Hepatocyte (in vitro differentiated cells): ENCODE results near the gene SEC61A2. TPM values are rescaled to one million over a fixed set of nuclear protein-coding genes. Genes with fewer than 3 reads are reported as not detected.

ENCODE experiments used
- DNase-seq: peaks from one replicate; pipeline ENCODE4 v3.0.0-alpha.2; 2016; ENCODE audit warnings: low spot score
- H2AFZ ChIP-seq: fragments of 200-600 bp; sonication (generic); 2 replicates; pipeline ENCODE4 v1.6.0; 2016; ENCODE audit warnings: antibody characterized with exemption, mild to moderate bottlenecking
- H3K27ac ChIP-seq: fragments of 200-600 bp; sonication (generic); 2 replicates; pipeline ENCODE4 v1.5.1; 2016; ENCODE audit warnings: mild to moderate bottlenecking
- H3K27me3 ChIP-seq: fragments of 200-600 bp; sonication (generic); 2 replicates; pipeline ENCODE4 v1.6.1; 2016
- H3K36me3 ChIP-seq: fragments of 200-600 bp; sonication (generic); replicated peaks from 2 replicates; pipeline ENCODE4 v1.5.1; 2016; ENCODE audit warnings: low read depth; ENCODE audit not compliant: insufficient read depth
- H3K4me1 ChIP-seq: fragments of 200-600 bp; sonication (generic); 2 replicates; pipeline ENCODE4 v1.5.1; 2016; ENCODE audit warnings: mild to moderate bottlenecking, moderate library complexity; ENCODE audit not compliant: insufficient read depth
- H3K4me2 ChIP-seq: fragments of 200-600 bp; sonication (generic); 2 replicates; pipeline ENCODE4 v1.6.0; 2016
- H3K4me3 ChIP-seq: fragments of 200-600 bp; sonication (generic); 2 replicates; pipeline ENCODE4 v1.5.1; 2016; ENCODE audit warnings: mild to moderate bottlenecking
- H3K79me2 ChIP-seq: fragments of 200-600 bp; sonication (generic); 2 replicates; pipeline ENCODE4 v1.6.0; 2017; ENCODE audit warnings: mild to moderate bottlenecking
- H3K9me2 ChIP-seq: fragments of 200-600 bp; sonication (generic); replicated peaks from 2 replicates; pipeline ENCODE4 v1.6.0; 2017; ENCODE audit warnings: mild to moderate bottlenecking; ENCODE audit not compliant: insufficient read depth
- H3K9me3 ChIP-seq: fragments of 200-600 bp; sonication (generic); 2 replicates; pipeline ENCODE4 v1.5.1; 2016; ENCODE audit warnings: low read depth, mild to moderate bottlenecking
- H4K20me1 ChIP-seq: fragments of 200-600 bp; sonication (generic); 2 replicates; pipeline ENCODE4 v1.6.0; 2016; ENCODE audit warnings: mild to moderate bottlenecking; ENCODE audit not compliant: insufficient read depth, poor library complexity, severe bottlenecking
- EZH2 ChIP-seq: fragments of 200-600 bp; sonication (generic); IDR thresholded peaks from 2 replicates; pipeline ENCODE4 v1.6.1; 2016; ENCODE audit warnings: antibody characterized with exemption, mild to moderate bottlenecking, borderline replicate concordance
- EZH2phosphoT487 ChIP-seq: fragments of 200-600 bp; sonication (generic); IDR thresholded peaks from one replicate; pipeline ENCODE4 v1.6.1; 2018; ENCODE audit warnings: antibody characterized with exemption, mild to moderate bottlenecking, low read depth, moderate library complexity; ENCODE audit not compliant: unreplicated experiment, severe bottlenecking
- WGBS: methylation state at CpG from one replicate; pipeline ENCODE4 v1.1.6; 2016; ENCODE audit warnings: low lambda C conversion rate; ENCODE audit errors: missing lambda C conversion rate; 5-methylcytosine and 5-hydroxymethylcytosine counted together
- polyA plus RNA-seq: library from polyadenylated mRNA; unstranded; fragments of >200 nt; fragmentation: Nextera tagmentation; extraction: Ambion mirVana; gene quantifications from 2 replicates; pipeline ENCODE4 v1.2.1, GENCODE V29; 2016
- total RNA-seq: library from RNA; depleted of rRNA; stranded (reverse); fragments of >200 nt; gene quantifications from 2 replicates; pipeline ENCODE4 v1.2.3, GENCODE V29; 2014
- TF ChIP-seq, protein P1 (sequence below): fragments of 200-600 bp; sonication (generic); IDR thresholded peaks from 2 replicates; pipeline ENCODE4 v1.5.1; 2016; ENCODE audit warnings: antibody characterized with exemption, mild to moderate bottlenecking; ENCODE audit not compliant: poor library complexity

SEC61A2 gene
- total and polyA plus RNA-seq, 2 experiments from 2014 or later, result 12.2 to 13.7 TPM

DNA sequence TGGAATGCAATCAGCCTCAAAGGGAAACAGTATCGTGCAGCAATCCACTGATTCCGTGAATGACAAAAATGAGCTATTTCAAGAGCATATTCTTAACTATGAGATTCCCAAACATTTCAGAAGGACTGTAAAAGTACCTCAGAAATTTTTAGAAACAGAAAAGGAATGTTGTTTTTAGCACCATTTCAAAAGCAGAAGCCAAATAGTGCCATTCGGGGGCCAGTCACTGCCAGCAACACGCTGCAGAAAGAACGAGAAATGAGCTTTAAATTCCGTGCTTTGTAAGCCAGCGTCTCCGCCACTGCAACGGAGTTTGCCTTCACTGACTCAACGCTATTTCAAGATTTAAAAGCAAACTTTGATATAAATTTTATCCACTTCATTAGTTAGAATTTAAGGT is 59.9 kb downstream of the SEC61A2 start:
- Histone ChIP-seq H3K36me3 (no peaks in the 10 kb centered on the region), H4K20me1 (no peaks in the 10 kb centered on the region), H3K4me1 (peaks cover 10% of the 10 kb centered on the region), H3K27me3 (no peaks in the 10 kb centered on the region), H3K9me2 (no peaks in the 10 kb centered on the region), H3K4me3 (no peak overlapping the region), H3K27ac (no peak overlapping the region), H2AFZ (no peak overlapping the region), H3K4me2 (no peak overlapping the region), H3K79me2 (peaks cover 67% of the 10 kb centered on the region), H3K9me3 (no peaks in the 10 kb centered on the region)
- 99% methylated on average over 10 of the region's 10 CpGs for WGBS
- TF ChIP-seq EZH2phosphoT487 (no peak), EZH2 (no peak)
- TF ChIP-seq, protein P1, sequence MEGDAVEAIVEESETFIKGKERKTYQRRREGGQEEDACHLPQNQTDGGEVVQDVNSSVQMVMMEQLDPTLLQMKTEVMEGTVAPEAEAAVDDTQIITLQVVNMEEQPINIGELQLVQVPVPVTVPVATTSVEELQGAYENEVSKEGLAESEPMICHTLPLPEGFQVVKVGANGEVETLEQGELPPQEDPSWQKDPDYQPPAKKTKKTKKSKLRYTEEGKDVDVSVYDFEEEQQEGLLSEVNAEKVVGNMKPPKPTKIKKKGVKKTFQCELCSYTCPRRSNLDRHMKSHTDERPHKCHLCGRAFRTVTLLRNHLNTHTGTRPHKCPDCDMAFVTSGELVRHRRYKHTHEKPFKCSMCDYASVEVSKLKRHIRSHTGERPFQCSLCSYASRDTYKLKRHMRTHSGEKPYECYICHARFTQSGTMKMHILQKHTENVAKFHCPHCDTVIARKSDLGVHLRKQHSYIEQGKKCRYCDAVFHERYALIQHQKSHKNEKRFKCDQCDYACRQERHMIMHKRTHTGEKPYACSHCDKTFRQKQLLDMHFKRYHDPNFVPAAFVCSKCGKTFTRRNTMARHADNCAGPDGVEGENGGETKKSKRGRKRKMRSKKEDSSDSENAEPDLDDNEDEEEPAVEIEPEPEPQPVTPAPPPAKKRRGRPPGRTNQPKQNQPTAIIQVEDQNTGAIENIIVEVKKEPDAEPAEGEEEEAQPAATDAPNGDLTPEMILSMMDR, result no peak
- DNase-seq, result no peak

DNA sequence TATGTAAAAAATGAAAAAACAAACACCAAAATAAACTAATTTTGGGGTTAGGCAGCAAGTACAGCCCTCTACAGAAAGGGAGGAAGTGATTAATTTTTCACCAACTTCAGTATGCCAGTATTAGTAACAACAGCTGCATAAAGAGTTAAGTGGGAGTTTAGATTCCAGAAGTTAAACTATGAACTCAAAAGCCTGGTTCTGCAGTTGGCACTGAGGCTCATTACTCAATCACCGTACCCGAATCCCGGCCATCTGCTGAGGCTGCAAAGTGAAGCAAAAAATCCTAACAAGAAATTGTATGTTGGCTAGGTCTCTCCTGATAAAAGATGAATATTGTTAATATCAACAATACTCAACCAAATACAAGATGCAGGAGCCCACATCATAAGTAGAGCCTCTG is 62.2 kb downstream of the SEC61A2 start:
- Histone ChIP-seq H3K9me3 (no peaks in the 10 kb centered on the region), H3K4me3 (no peak overlapping the region), H4K20me1 (no peaks in the 10 kb centered on the region), H3K27me3 (no peaks in the 10 kb centered on the region), H3K79me2 (peaks cover 80% of the 10 kb centered on the region), H3K27ac (no peak overlapping the region), H3K4me1 (peaks cover 12% of the 10 kb centered on the region), H3K4me2 (no peak overlapping the region), H2AFZ (no peak overlapping the region), H3K9me2 (no peaks in the 10 kb centered on the region), H3K36me3 (no peaks in the 10 kb centered on the region)
- DNase-seq, result no peak
- WGBS, result 91% methylated on average over 3 of the region's 3 CpGs
- TF ChIP-seq EZH2phosphoT487 (no peak), EZH2 (no peak)
- TF ChIP-seq, protein P1, result no peak

GRCh38 chr10:12193193-12193592 is 63.7 kb downstream of the SEC61A2 start:
- Histone ChIP-seq H3K4me3 (no peak overlapping the region), H3K27me3 (no peaks in the 10 kb centered on the region), H3K36me3 (no peaks in the 10 kb centered on the region), H4K20me1 (no peaks in the 10 kb centered on the region), H3K4me2 (no peak overlapping the region), H2AFZ (no peak overlapping the region), H3K27ac (no peak overlapping the region), H3K9me2 (no peaks in the 10 kb centered on the region), H3K79me2 (peaks cover 83% of the 10 kb centered on the region), H3K9me3 (no peaks in the 10 kb centered on the region), H3K4me1 (peaks cover 12% of the 10 kb centered on the region)
- 80% methylated on average over 5 of the region's 5 CpGs for WGBS
- TF ChIP-seq EZH2phosphoT487 (no peak), EZH2 (no peak)
- TF ChIP-seq, protein P1, result no peak
- no peak for DNase-seq

GRCh38 chr10:12194752-12195271 is 65.3 kb downstream of the SEC61A2 start:
- peak overlapping the region; percentile 69 for H3K4me3 ChIP-seq
- peak overlapping the region; percentile 98 for H3K27ac ChIP-seq
- no peaks in the 10 kb centered on the region for H3K36me3 ChIP-seq
- DNase-seq, result peak; percentile 38
- no peaks in the 10 kb centered on the region for H4K20me1 ChIP-seq
- peak overlapping the region; percentile 96 for H3K4me2 ChIP-seq
- H3K4me1 ChIP-seq, result peaks cover 12% of the 10 kb centered on the region
- H3K9me3 ChIP-seq, result no peaks in the 10 kb centered on the region
- TF ChIP-seq, protein P1, result no peak
- TF ChIP-seq EZH2phosphoT487 (no peak), EZH2 (no peak)
- H2AFZ ChIP-seq, result peak overlapping the region; percentile 100
- H3K27me3 ChIP-seq, result no peaks in the 10 kb centered on the region
- H3K79me2 ChIP-seq, result peaks cover 90% of the 10 kb centered on the region
- 4% methylated on average over 27 of the region's 27 CpGs for WGBS
- no peaks in the 10 kb centered on the region for H3K9me2 ChIP-seq
